NB4 (cell line): Measurements from ENCODE around the gene PAGE2B.

Experiments used
- DNase-seq: peaks from one replicate; pipeline ENCODE4 v3.0.0; 2010; ENCODE audit warnings: low read depth
- H3K4me3 ChIP-seq: one replicate; pipeline ENCODE4 v1.5.1; 2011; ENCODE audit warnings: mild to moderate bottlenecking, low read depth, low read length, moderate library complexity
- CTCF ChIP-seq: IDR thresholded peaks from one replicate; pipeline ENCODE4 v1.5.1; 2012; ENCODE audit warnings: low read depth, low read length
- MAX ChIP-seq: IDR thresholded peaks from 2 replicates; pipeline ENCODE4 v1.6.1; 2011; ENCODE audit warnings: low read depth, low read length
- MYC ChIP-seq: IDR thresholded peaks from 2 replicates; pipeline ENCODE4 v1.6.1; 2011; ENCODE audit warnings: low read depth, low read length
- POLR2A ChIP-seq: IDR thresholded peaks from 2 replicates; pipeline ENCODE4 v1.6.1; 2011; ENCODE audit warnings: mild to moderate bottlenecking; ENCODE audit not compliant: insufficient read length; ENCODE audit errors: extremely low read depth

Gene PAGE2B

GRCh38 chrX:55072286-55072685 lies 2.5 kb upstream of the PAGE2B start:
- no peak for DNase-seq
- H3K4me3 ChIP-seq = no peak overlapping the region
- no peak for TF ChIP-seq CTCF
- TF ChIP-seq MYC = no peak
- no peak for TF ChIP-seq MAX
- TF ChIP-seq POLR2A = no peak

GRCh38 chrX:55088795-55089489 lies 14.1 kb downstream of the PAGE2B start, which contains the start of gene PAGE2:
Gene PAGE2, plus strand, starts transcription at chrX:55089018. Its CDS starts 1,003 bp downstream, at chrX:55090021.
- no peak within 1 kb of the TSS for H3K4me3 ChIP-seq
- no peak for DNase-seq
- TF ChIP-seq POLR2A = no peak
- no peak for TF ChIP-seq MAX
- no peak for TF ChIP-seq MYC
- TF ChIP-seq CTCF = no peak

- TF ChIP-seq MYC (no peak), MAX (no peak), CTCF (no peak), POLR2A (no peak)
- H3K4me3 ChIP-seq = no peak overlapping the region
- no peak for DNase-seq
Measured at GRCh38 chrX:55098691-55099090, 23.9 kb downstream of the PAGE2B start.

GRCh38 chrX:55099162-55099561 lies 24.3 kb downstream of the PAGE2B start:
- TF ChIP-seq MAX (no peak), MYC (no peak), CTCF (no peak), POLR2A (no peak)
- no peak for DNase-seq
- H3K4me3 ChIP-seq = no peak overlapping the region

- TF ChIP-seq MYC (no peak), MAX (no peak), CTCF (no peak), POLR2A (no peak)
- no peak for DNase-seq
- H3K4me3 ChIP-seq = no peak overlapping the region
Measured at GRCh38 chrX:55102754-55103153, 27.9 kb downstream of the PAGE2B start.
